Testis (tissue), 3 donors: Measurements from ENCODE around the gene COPB2. TPM values are rescaled to one million over a fixed set of nuclear protein-coding genes. Genes with fewer than 3 reads are reported as not detected.
"Not testable (repeated sequence)": the region's sequence is repeated elsewhere in the genome, so short reads cannot be mapped to it uniquely, and the experiment has no call there.

ENCODE experiments used
- DNase-seq: peaks from one replicate; pipeline ENCODE4 v3.0.0-alpha.2; 2019
- H3K27ac ChIP-seq, 2 donors: fragments of 200-600 bp; sonication (generic); one replicate each; pipeline ENCODE4 v1.5.1; 2019
- H3K27me3 ChIP-seq: fragments of 200-600 bp; sonication (generic); one replicate; pipeline ENCODE4 v1.5.1; 2019
- H3K36me3 ChIP-seq: fragments of 200-600 bp; sonication (generic); one replicate; pipeline ENCODE4 v1.5.1; 2017; ENCODE audit warnings: low read depth; ENCODE audit errors: missing control alignments
- H3K4me1 ChIP-seq: fragments of 200-600 bp; sonication (generic); one replicate; pipeline ENCODE4 v1.5.1; 2019
- H3K4me3 ChIP-seq, 2 donors: fragments of 200-600 bp; sonication (generic); one replicate each; pipeline ENCODE4 v1.5.1; 2017 to 2019
- H3K9me3 ChIP-seq: fragments of 200-600 bp; sonication (generic); one replicate; pipeline ENCODE4 v1.5.1; 2017
- POLR2A ChIP-seq: fragments of 450-650 bp; IDR thresholded peaks from one replicate; pipeline ENCODE4 v1.6.1; 2017; ENCODE audit warnings: antibody characterized with exemption, mild to moderate bottlenecking, moderate library complexity
- WGBS, 2 donors: methylation state at CpG; one replicate each; pipeline ENCODE4 v1.1.5; 2018; 5-methylcytosine and 5-hydroxymethylcytosine counted together
- intact Hi-C: fragments of 100-400 bp; cut with DNase I; formaldehyde crosslinking; loops from one replicate; pipeline ENCODE4 v1.15.1; 2023; ENCODE audit warnings: low total_unique reads
- polyA plus RNA-seq: library from polyadenylated mRNA; stranded (reverse); fragments of 350-450 nt; fragmentation: Illumina TruSeq; extraction: RNeasy Lipid Tissue Mini Kit (QIAGEN cat#74804); gene quantifications from one replicate; pipeline ENCODE4 v1.2.3, GENCODE V29; 2014; ENCODE audit warnings: low read depth, low replicate concordance; ENCODE audit not compliant: insufficient read depth
- total RNA-seq, 2 donors: library from RNA; depleted of rRNA; stranded (reverse); fragments of >200 nt; gene quantifications; one replicate each; pipeline ENCODE4 v1.2.3, GENCODE V29; 2016
- TF ChIP-seq, protein P1 (sequence below), 3 experiments: fragments of 450-650 bp in 2 of 3; fragments of 200-600 bp in 1 of 3; sonication (generic) in 1 of 3; IDR thresholded peaks; one replicate each; pipeline ENCODE4 v1.5.1; 2016 to 2019; ENCODE audit warnings: antibody characterized with exemption in 3 of 3, mild to moderate bottlenecking in 2 of 3, moderate library complexity in 1 of 3

Gene COPB2
- total and polyA plus RNA-seq, 3 donors from 2014 or later, result 63.5 to 76.5 (median 73.8) TPM

DNA sequence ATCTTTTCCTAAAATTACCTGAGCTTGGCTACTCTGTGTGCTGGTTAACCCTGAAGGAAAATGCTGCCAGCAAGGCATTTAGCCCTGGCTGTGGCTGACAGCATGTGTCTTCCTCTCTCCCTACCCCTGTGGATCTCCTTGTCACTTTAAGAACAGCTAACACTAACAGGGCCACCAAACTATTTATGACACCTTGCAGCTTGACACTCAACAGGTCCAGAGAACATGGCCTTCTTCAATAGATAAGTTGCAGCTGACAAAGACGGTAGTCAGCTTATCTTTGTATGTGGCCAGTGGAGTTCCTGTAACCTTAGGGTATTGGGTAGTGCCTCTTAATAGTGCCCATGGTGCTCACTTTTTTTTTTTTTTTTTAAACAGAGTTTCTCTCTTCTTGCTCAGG is 32.0 kb upstream of the COPB2 start:
- no peak overlapping the region for H3K4me3 ChIP-seq
- intact Hi-C loops, result no loop called here
- no peaks in the 10 kb centered on the region for H3K9me3 ChIP-seq
- no peak for DNase-seq
- H3K36me3 ChIP-seq, result no peaks in the 10 kb centered on the region
- WGBS, 2 donors, result 64 to 74% methylated on average over 1 of the region's 1 CpG
- TF ChIP-seq, protein P1, sequence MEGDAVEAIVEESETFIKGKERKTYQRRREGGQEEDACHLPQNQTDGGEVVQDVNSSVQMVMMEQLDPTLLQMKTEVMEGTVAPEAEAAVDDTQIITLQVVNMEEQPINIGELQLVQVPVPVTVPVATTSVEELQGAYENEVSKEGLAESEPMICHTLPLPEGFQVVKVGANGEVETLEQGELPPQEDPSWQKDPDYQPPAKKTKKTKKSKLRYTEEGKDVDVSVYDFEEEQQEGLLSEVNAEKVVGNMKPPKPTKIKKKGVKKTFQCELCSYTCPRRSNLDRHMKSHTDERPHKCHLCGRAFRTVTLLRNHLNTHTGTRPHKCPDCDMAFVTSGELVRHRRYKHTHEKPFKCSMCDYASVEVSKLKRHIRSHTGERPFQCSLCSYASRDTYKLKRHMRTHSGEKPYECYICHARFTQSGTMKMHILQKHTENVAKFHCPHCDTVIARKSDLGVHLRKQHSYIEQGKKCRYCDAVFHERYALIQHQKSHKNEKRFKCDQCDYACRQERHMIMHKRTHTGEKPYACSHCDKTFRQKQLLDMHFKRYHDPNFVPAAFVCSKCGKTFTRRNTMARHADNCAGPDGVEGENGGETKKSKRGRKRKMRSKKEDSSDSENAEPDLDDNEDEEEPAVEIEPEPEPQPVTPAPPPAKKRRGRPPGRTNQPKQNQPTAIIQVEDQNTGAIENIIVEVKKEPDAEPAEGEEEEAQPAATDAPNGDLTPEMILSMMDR (IDR thresholded peaks at IDR 0.05), result no peak
- TF ChIP-seq POLR2A, result no peak
- no peaks in the 10 kb centered on the region for H3K27me3 ChIP-seq
- H3K27ac ChIP-seq, result no peak overlapping the region
- no peaks in the 10 kb centered on the region for H3K4me1 ChIP-seq

DNA sequence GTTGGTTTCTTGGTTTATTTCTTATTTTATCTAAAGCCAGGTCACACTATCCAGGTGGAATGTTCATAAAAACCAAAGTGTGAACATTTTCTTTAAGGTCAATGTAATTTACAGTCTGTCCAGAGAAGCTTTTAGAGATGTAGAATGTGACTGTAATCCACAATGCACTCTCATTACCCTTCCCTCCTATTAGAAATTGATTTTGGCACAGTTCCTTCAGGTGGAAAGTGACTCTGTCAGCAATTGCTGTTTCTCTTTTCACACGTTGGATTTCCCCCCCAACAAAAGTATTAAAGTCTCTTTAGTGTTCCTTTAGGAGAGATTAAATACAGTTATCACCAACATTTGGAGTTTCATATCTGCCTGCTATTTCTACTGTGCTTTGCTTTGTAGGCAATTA is 31.6 kb upstream of the COPB2 start:
- WGBS, 2 donors, result 55 to 63% methylated on average over 1 of the region's 1 CpG
- Histone ChIP-seq H3K27ac (no peak overlapping the region), H3K4me1 (no peaks in the 10 kb centered on the region), H3K27me3 (no peaks in the 10 kb centered on the region), H3K4me3 (no peak overlapping the region), H3K9me3 (no peaks in the 10 kb centered on the region), H3K36me3 (no peaks in the 10 kb centered on the region)
- intact Hi-C loops, result no loop called here
- DNase-seq, result no peak
- TF ChIP-seq, protein P1 (IDR thresholded peaks at IDR 0.05), result no peak
- TF ChIP-seq POLR2A, result no peak

DNA sequence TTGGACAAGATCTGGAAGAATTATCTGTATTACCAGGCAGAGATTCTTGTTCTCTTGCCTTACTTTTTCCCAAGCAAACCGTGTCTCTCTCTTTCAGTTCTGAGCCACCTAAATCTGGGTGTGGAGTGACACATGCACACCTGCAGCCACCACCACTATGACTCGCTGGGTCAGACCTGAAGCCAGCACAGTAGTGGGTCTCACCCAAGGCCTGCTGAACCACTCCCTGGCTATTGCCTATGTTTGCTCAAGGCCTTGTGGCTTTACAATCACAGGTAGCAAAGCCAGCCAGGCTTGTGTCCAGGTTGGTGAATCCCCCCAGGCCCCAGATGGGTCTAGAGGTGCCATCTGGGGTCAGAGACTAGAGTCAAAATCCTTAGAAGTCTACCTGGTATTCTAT is 28.7 kb upstream of the COPB2 start:
- TF ChIP-seq POLR2A, result no peak
- TF ChIP-seq, protein P1 (IDR thresholded peaks at IDR 0.05), result no peak
- no peak for DNase-seq
- intact Hi-C loops, result no loop called here
- Histone ChIP-seq H3K4me1 (no peaks in the 10 kb centered on the region), H3K9me3 (no peaks in the 10 kb centered on the region), H3K4me3 (no peak overlapping the region), H3K36me3 (no peaks in the 10 kb centered on the region), H3K27ac (no peak overlapping the region), H3K27me3 (no peaks in the 10 kb centered on the region)
- 97 to 100% methylated on average over 2 of the region's 2 CpGs for WGBS, 2 donors

DNA sequence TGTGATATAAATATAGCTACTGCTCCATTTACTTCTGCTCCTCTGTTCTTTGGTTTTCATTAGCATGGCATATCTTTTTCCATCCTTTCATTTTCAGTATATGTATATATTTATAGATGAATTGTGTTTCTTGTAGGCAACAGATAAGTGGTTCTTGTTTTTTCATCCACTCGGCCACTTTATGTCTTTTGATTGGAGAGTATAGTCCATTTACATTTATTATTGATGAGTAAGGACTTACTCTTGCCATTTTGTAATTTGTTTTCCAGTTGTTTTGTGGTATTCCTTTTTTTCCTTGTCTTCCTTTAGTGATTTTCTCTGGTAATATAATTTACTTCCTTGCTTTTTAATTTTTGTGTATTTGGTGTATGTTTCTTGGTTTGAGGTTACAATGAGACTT is 26.8 kb upstream of the COPB2 start:
- 91 to 92% methylated on average over 1 of the region's 1 CpG for WGBS, 2 donors
- DNase-seq, result no peak
- Histone ChIP-seq H3K9me3 (no peaks in the 10 kb centered on the region), H3K4me3 (no peak overlapping the region), H3K36me3 (no peaks in the 10 kb centered on the region), H3K27ac (no peak overlapping the region), H3K4me1 (no peaks in the 10 kb centered on the region), H3K27me3 (no peaks in the 10 kb centered on the region)
- intact Hi-C loops, result no loop called here
- no peak for TF ChIP-seq POLR2A
- TF ChIP-seq, protein P1 (IDR thresholded peaks at IDR 0.05), result no peak

DNA sequence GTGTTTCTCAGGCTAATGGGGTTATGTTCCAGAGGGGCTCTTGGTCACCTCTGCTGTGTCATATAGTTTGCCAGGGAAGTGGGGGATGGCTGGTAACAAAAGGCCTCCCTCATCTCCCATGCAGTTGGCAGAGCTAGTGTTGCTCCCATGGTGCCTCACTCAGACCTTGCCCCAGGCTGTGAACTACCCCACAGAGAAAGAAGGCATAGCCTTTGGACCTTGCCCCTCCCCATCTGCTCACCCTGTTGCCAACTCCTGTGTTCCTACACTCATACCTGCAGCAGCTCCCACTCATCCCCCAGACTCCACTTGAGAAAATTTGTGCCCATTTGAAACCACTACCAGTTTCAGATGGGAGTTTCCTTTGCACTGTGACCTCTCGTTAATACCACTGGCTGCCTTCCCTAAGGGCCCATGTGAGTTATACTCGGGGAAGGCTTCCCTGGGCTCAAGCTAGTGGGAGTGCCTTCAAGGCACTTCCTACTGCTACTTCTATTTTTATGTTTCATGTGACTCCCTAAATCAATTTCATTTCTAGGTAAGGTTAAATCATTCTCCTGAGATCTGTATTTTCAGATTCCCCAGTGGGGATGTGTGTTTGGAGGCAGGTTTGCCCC is 25.3 kb upstream of the COPB2 start:
- no peaks in the 10 kb centered on the region for H3K9me3 ChIP-seq
- H3K4me3 ChIP-seq, result no peak overlapping the region

DNA sequence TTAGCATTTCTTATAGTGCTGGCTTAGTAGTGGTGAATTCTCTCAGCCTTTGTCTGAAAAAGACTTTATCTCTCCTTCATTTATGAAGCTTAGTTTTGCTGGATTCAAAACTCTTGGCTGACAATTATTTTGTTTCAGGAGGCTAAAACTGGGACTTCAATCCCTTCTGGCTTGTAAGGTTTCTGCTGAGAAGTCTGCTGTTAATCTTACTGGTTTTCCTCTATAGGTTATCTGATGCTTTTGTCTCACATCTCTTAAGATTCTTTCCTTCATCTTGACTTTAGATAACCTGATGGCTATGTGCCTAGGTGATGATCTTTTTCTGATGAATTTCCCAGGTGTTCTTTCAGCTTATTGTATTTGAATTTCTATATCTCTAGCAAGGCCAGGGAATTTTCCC is 23.4 kb upstream of the COPB2 start:
- H3K4me1 ChIP-seq, H3K36me3 ChIP-seq, H3K27me3 ChIP-seq, H3K27ac ChIP-seq, DNase-seq, intact Hi-C loops, H3K9me3 ChIP-seq, H3K4me3 ChIP-seq: not testable (repeated sequence)

More for the DNA sequence above, 25.3 kb upstream of the COPB2 start:
- WGBS, 2 donors, result 70 to 94% methylated on average over 2 of the region's 2 CpGs
- no peak for TF ChIP-seq POLR2A
- TF ChIP-seq, protein P1 (IDR thresholded peaks at IDR 0.05), result no peak
- no peak for DNase-seq
- Histone ChIP-seq H3K4me1 (no peaks in the 10 kb centered on the region), H3K27ac (no peak overlapping the region), H3K36me3 (no peaks in the 10 kb centered on the region), H3K27me3 (no peaks in the 10 kb centered on the region)
- intact Hi-C loops, result no loop called here

DNA sequence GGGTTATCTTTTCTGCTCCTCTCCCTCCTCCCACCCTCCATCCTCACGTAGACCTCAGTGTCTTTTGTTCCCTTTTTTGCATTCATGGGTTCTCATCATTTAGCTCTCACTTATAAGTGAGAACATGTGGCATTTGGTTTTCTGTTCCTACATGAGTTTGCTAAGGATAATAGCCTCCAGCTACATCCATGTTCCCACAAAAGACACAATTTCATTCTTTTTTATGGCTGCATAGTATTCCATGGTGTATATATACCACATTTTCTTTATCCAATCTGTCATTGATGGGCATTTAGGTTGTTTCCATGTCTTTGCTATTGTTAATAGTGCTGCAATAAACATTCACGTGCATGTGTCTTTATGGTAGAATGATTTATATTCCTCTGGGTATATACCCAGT is 11.7 kb upstream of the COPB2 start:
- intact Hi-C loops, H3K4me1 ChIP-seq, H3K4me3 ChIP-seq, H3K27me3 ChIP-seq, H3K27ac ChIP-seq, H3K9me3 ChIP-seq, H3K36me3 ChIP-seq, DNase-seq: not testable (repeated sequence)
- 83 to 91% methylated on average over 2 of the region's 2 CpGs for WGBS, 2 donors
